ENCODE data around the gene KLK1. TPM values are rescaled to one million over a fixed set of nuclear protein-coding genes. Genes with fewer than 3 reads are reported as not detected.

The KLK1 gene
- total RNA-seq, 1 experiment from 2014 or later = 0.31 TPM

GRCh38 chr19:50790922-50791467 is 32.6 kb downstream of the KLK1 start:
- ChIA-PET CTCF (interaction anchor here (0.5 kb wide), 1 partner anchor 127 kb away, joined by 3 read pairs; no protein-coding TSS in a partner anchor), POLR2A (no interaction called here)
- in situ Hi-C loops (cut with HindIII; ENCODE audit: low pct_unique_long_range_greater_than_20kb, low sequenced_read_pairs) (no loop called here), intact Hi-C loops (cut with micrococcal nuclease; ENCODE audit: unreplicated experiment) (no loop called here)
- Histone ChIP-seq H3K27ac (ENCODE audit: low read length) (no peak overlapping the region), H3K4me1 (ENCODE audit: control insufficient read depth, insufficient read depth, low read length) (no peaks in the 10 kb centered on the region), H3K4me3 (ENCODE audit: low read depth in 2 of 2, low read length in 2 of 2) (no peak overlapping the region), H3K9me3 (ENCODE audit: control insufficient read depth, insufficient read depth, low read depth, low read length) (no peaks in the 10 kb centered on the region), H3K27me3 (ENCODE audit: control insufficient read depth, insufficient read depth, low read length) (no peaks in the 10 kb centered on the region), H3K36me3 (ENCODE audit: control insufficient read depth, insufficient read depth, low read length) (no peaks in the 10 kb centered on the region)
- ATAC-seq = no peak
- TF ChIP-seq REST (IDR thresholded peaks at IDR 0.05; ENCODE audit: insufficient read depth in 1 of 2, low read depth in 2 of 2, low read length in 1 of 2) = no peak
- TF ChIP-seq POLR2AphosphoS5 (IDR thresholded peaks at IDR 0.05; ENCODE audit: low read depth, low read length) = no peak
- no peak for TF ChIP-seq CTCF (IDR thresholded peaks at IDR 0.05)
- TF ChIP-seq SIN3A (IDR thresholded peaks at IDR 0.05; ENCODE audit: borderline replicate concordance, insufficient read depth, low read depth, low read length) = no peak
- no peak for TF ChIP-seq TCF7L2 (IDR thresholded peaks at IDR 0.05; ENCODE audit: low read depth, low read length)
- BruUV-seq (replicated peaks) = no TSS peak
- no peak for DNase-seq (ENCODE audit: low read depth, low spot score)

GRCh38 chr19:50790396-50790795 is 33.2 kb downstream of the KLK1 start, which contains the start of gene ACP4:
Gene ACP4, plus strand, starts transcription at chr19:50790415. Its CDS starts 0 bp downstream, at chr19:50790415.
- Histone ChIP-seq H3K27ac (ENCODE audit: low read length) (no peak within 1 kb of the TSS), H3K36me3 (ENCODE audit: control insufficient read depth, insufficient read depth, low read length) (no peaks in the 10 kb centered on the region), H3K4me3 (ENCODE audit: low read depth in 2 of 2, low read length in 2 of 2) (no peak within 1 kb of the TSS), H3K27me3 (ENCODE audit: control insufficient read depth, insufficient read depth, low read length) (no peaks in the 10 kb centered on the region), H3K4me1 (ENCODE audit: control insufficient read depth, insufficient read depth, low read length) (no peaks in the 10 kb centered on the region), H3K9me3 (ENCODE audit: control insufficient read depth, insufficient read depth, low read depth, low read length) (no peaks in the 10 kb centered on the region)
- intact Hi-C loops (cut with micrococcal nuclease; ENCODE audit: unreplicated experiment) (no loop called here), in situ Hi-C loops (cut with HindIII; ENCODE audit: low pct_unique_long_range_greater_than_20kb, low sequenced_read_pairs) (no loop called here)
- ChIA-PET POLR2A (no interaction called here), CTCF (no interaction called here)
- ATAC-seq = no peak
- TF ChIP-seq POLR2AphosphoS5 (IDR thresholded peaks at IDR 0.05; ENCODE audit: low read depth, low read length) (no peak), CTCF (IDR thresholded peaks at IDR 0.05) (no peak), SIN3A (IDR thresholded peaks at IDR 0.05; ENCODE audit: borderline replicate concordance, insufficient read depth, low read depth, low read length) (no peak), TCF7L2 (IDR thresholded peaks at IDR 0.05; ENCODE audit: low read depth, low read length) (no peak), REST (IDR thresholded peaks at IDR 0.05; ENCODE audit: insufficient read depth in 1 of 2, low read depth in 2 of 2, low read length in 1 of 2) (no peak)
- DNase-seq (ENCODE audit: low read depth, low spot score) = no peak
- no TSS peak for BruUV-seq (replicated peaks)

All from Panc1 (cell line).